HepG2 (cell line): Measurements from ENCODE around the gene GTF3C5. TPM values are rescaled to one million over a fixed set of nuclear protein-coding genes. Genes with fewer than 3 reads are reported as not detected.
A peak's percentile ranks its signal among the peaks of the same experiment; 100 is the strongest.

Experiments
- ATAC-seq: fragments of 200-7000 bp; cut with Tn5 transposase; 3 replicates; pipeline ENCODE4 v1.9.1; 2020; ENCODE audit warnings: mild to moderate bottlenecking, moderate library complexity
- BruUV-seq: library from RNA; stranded (reverse); fragments of 400-500 nt; replicated peaks from 2 replicates; lab custom pipeline; 2021; lab: Mats Ljungman, UMichigan
- CTCF ChIA-PET: fragments of 300-600 bp; formaldehyde crosslinking; extraction: SDS; loops from one replicate; lab custom pipeline; 2021; ENCODE audit warnings: low total read pairs, inconsistent platforms, low intra/inter-chr PET ratio; lab: Yijun Ruan, JAX
- POLR2A ChIA-PET: fragments of 350-600 bp; sonication (Branson Sonifier 250); formaldehyde crosslinking; loops from one replicate; lab custom pipeline; 2020; ENCODE audit warnings: antibody characterized with exemption, inconsistent platforms; lab: Yijun Ruan, JAX
- DNase-seq: peaks from one replicate; pipeline ENCODE4 v3.0.0-alpha.2; 2015; ENCODE audit warnings: low spot score
- FAIRE-seq: peaks from 3 replicates; lab custom pipeline; 2011; peaks lifted over from hg19 to GRCh38; lab: Jason Lieb, UNC
- H2AFZ ChIP-seq: one replicate; pipeline ENCODE4 v1.6.1; 2011; ENCODE audit warnings: low read length, inconsistent platforms
- H3K27ac ChIP-seq: fragments of 300-600 bp; 3 replicates; pipeline ENCODE4 v1.8.0; 2011; ENCODE audit warnings: mixed run types, mild to moderate bottlenecking, mixed read lengths, low read length, inconsistent platforms; ENCODE audit not compliant: insufficient read depth; ENCODE audit errors: extremely low read length
- H3K27me3 ChIP-seq, 2 experiments: fragments of 200-600 bp in 1 of 2; 2 replicates in 1 of 2; 3 replicates in 1 of 2; pipeline versions ENCODE4 v1.6.0 to v1.8.0; 2011; ENCODE audit warnings: low read length in 2 of 2, mild to moderate bottlenecking in 2 of 2, moderate library complexity in 2 of 2, inconsistent platforms in 1 of 2; ENCODE audit not compliant: insufficient read depth in 2 of 2, control insufficient read depth in 1 of 2
- H3K36me3 ChIP-seq, 2 experiments: fragments of 200-600 bp in 1 of 2; replicated peaks in 1 of 2; 2 replicates in 1 of 2; 3 replicates in 1 of 2; pipeline versions ENCODE4 v1.5.1 to v1.8.0; 2011; ENCODE audit warnings: low read length in 2 of 2, inconsistent platforms in 1 of 2; ENCODE audit not compliant: insufficient read depth in 2 of 2, control insufficient read depth in 1 of 2
- H3K4me1 ChIP-seq: 2 replicates; pipeline ENCODE4 v1.5.1; 2012; ENCODE audit warnings: low read length, inconsistent platforms; ENCODE audit not compliant: insufficient read depth
- H3K4me2 ChIP-seq: 2 replicates; pipeline ENCODE4 v1.6.0; 2011; ENCODE audit warnings: low read depth, low read length, inconsistent platforms
- H3K4me3 ChIP-seq, 3 experiments: fragments of 200-600 bp in 1 of 3; sonication (generic), shearing (Covaris generic) in 1 of 3; replicated peaks in 1 of 3; 2 replicates each; pipeline ENCODE4 v1.5.1; 2011 to 2016; ENCODE audit warnings: low read length in 3 of 3, inconsistent platforms in 2 of 3, low read depth in 2 of 3, mild to moderate bottlenecking in 2 of 3, control low read depth in 1 of 3, mixed read lengths in 1 of 3; ENCODE audit not compliant: insufficient read depth in 1 of 3
- H3K79me2 ChIP-seq: one replicate; pipeline ENCODE4 v1.6.1; 2011; ENCODE audit warnings: low read length, inconsistent platforms; ENCODE audit not compliant: insufficient read depth
- H3K9ac ChIP-seq: 2 replicates; pipeline ENCODE4 v1.6.0; 2011; ENCODE audit warnings: mild to moderate bottlenecking, low read depth, low read length, inconsistent platforms; ENCODE audit not compliant: insufficient read depth
- H3K9me3 ChIP-seq: 2 replicates; pipeline ENCODE4 v1.5.1; 2012; ENCODE audit warnings: mild to moderate bottlenecking, low read length
- H4K20me1 ChIP-seq: 2 replicates; pipeline ENCODE4 v1.6.0; 2011; ENCODE audit warnings: inconsistent platforms, mild to moderate bottlenecking, low read length, moderate library complexity; ENCODE audit not compliant: insufficient read depth
- CREB3 ChIP-seq: sonication (generic); formaldehyde crosslinking; IDR thresholded peaks from 2 replicates; pipeline ENCODE4 v1.5.0; 2020; ENCODE audit warnings: missing genetic modification reagents
- GRHL1 ChIP-seq: sonication (generic); formaldehyde crosslinking; conservative IDR thresholded peaks from 2 replicates; pipeline ENCODE4 v1.8.0; 2022; ENCODE audit warnings: missing genetic modification reagents
- HNF4A ChIP-seq: sonication (generic); formaldehyde crosslinking; IDR thresholded peaks from 2 replicates; pipeline ENCODE4 v1.4.0; 2020; ENCODE audit warnings: missing genetic modification reagents
- SNAI1 ChIP-seq: sonication (generic); formaldehyde crosslinking; IDR thresholded peaks from 2 replicates; pipeline ENCODE4 v1.5.0; 2020; ENCODE audit warnings: mild to moderate bottlenecking, missing genetic modification reagents, borderline replicate concordance
- TEAD3 ChIP-seq: optimal IDR thresholded peaks from 2 replicates; pipeline ENCODE3; 2016; ENCODE audit warnings: borderline replicate concordance
- TEF ChIP-seq: sonication (generic); formaldehyde crosslinking; IDR thresholded peaks from 2 replicates; pipeline ENCODE4 v1.5.0; 2020; ENCODE audit warnings: missing genetic modification reagents
- TFDP2 ChIP-seq: sonication (generic); formaldehyde crosslinking; IDR thresholded peaks from 2 replicates; pipeline ENCODE4 v1.4.0; 2020; ENCODE audit warnings: missing genetic modification reagents
- ZNF143 ChIP-seq: sonication (generic); formaldehyde crosslinking; IDR thresholded peaks from 2 replicates; pipeline ENCODE4 v1.4.0; 2020; ENCODE audit warnings: missing genetic modification reagents
- ZNF557 ChIP-seq: sonication (generic); formaldehyde crosslinking; IDR thresholded peaks from 2 replicates; pipeline ENCODE4 v1.4.0; 2020; ENCODE audit warnings: missing genetic modification reagents
- ZNF615 ChIP-seq: sonication (generic); formaldehyde crosslinking; IDR thresholded peaks from 2 replicates; pipeline ENCODE4 v1.5.0; 2020; ENCODE audit warnings: mild to moderate bottlenecking, missing genetic modification reagents, borderline replicate concordance
- ZNF878 ChIP-seq: sonication (generic); formaldehyde crosslinking; IDR thresholded peaks from 2 replicates; pipeline ENCODE4 v1.8.1; 2023; ENCODE audit warnings: mild to moderate bottlenecking, missing genetic modification reagents, moderate library complexity
- WGBS: methylation state at CpG from one replicate; pipeline ENCODE4 v1.1.6; 2017; ENCODE audit warnings: low lambda C conversion rate; 5-methylcytosine and 5-hydroxymethylcytosine counted together
- in situ Hi-C: cut with HindIII; loops from 2 replicates; pipeline ENCODE4 v1.10.0; 2017; ENCODE audit warnings: low pct_unique_long_range_greater_than_20kb; ENCODE audit not compliant: extremely low pct_ligation_motif_present
- intact Hi-C: fragments of 100-400 bp; cut with micrococcal nuclease; formaldehyde crosslinking; loops from one replicate; pipeline ENCODE4 v1.10.0; 2022; ENCODE audit not compliant: unreplicated experiment
- polyA plus RNA-seq, 8 experiments: library from polyadenylated mRNA; depleted of rRNA in 3 of 8; stranded (reverse) in 7 of 8; unstranded in 1 of 8; fragments of >200 nt; fragmentation: Illumina TruSeq in 4 of 8; extraction: Trizol in 4 of 8; gene quantifications; 2 replicates each; pipeline versions ENCODE4 v1.2.1 to v1.2.3, GENCODE V29; 2011 to 2016; ENCODE audit warnings: low read depth in 4 of 8, missing spikeins in 1 of 8, mixed read lengths in 1 of 8; ENCODE audit not compliant: insufficient read depth in 1 of 8
- total RNA-seq, 5 experiments: library from RNA; depleted of rRNA; stranded (reverse); fragments of >200 nt; fragmentation: Illumina TruSeq; extraction: Trizol; gene quantifications; 2 replicates each; pipeline ENCODE4 v1.2.3, GENCODE V29; 2016; ENCODE audit warnings: low read depth in 1 of 5

GTF3C5 gene
- total and polyA plus RNA-seq, 2 of the 13 experiments (the other 11 are each of a cell fraction or from before 2014, with no cell fraction given), result 66.9 to 92.6 TPM

GRCh38 chr9:133099726-133100505 is 69.1 kb downstream of the GTF3C5 start:
- Histone ChIP-seq H3K9ac (no peak overlapping the region), H4K20me1 (peaks cover 4% of the 10 kb centered on the region; the same call in 1 of the 2 replicates), H3K4me1 (no peaks in the 10 kb centered on the region), H2AFZ (no peak overlapping the region)
- DNase-seq (no peak), ATAC-seq (no peak)
- POLR2A ChIA-PET, result no interaction called here
- TF ChIP-seq HNF4A (peak; percentile 16; the same call in 1 of the 2 replicates), ZNF557 (no peak), TFDP2 (CRISPR knock-in tag) (no peak)
- TF ChIP-seq, all 625 proteins: peak for 1
- no peak overlapping the region for H3K4me2 ChIP-seq
- H3K4me3 ChIP-seq, result no peak overlapping the region
- CTCF ChIA-PET, result no interaction called here
- H3K36me3 ChIP-seq, result peaks cover 23 to 51% of the 10 kb centered on the region in 2 experiments; a peak in 4 of 5 replicates
- intact Hi-C loops, result no loop called here
- in situ Hi-C loops, result no loop called here
- no peaks in the 10 kb centered on the region for H3K27me3 ChIP-seq
- no peaks in the 10 kb centered on the region for H3K79me2 ChIP-seq
- TSS peak; percentile 16 for BruUV-seq
- no peak for FAIRE-seq
- 81% methylated on average over 8 of the region's 12 CpGs for WGBS
- no peaks in the 10 kb centered on the region for H3K9me3 ChIP-seq
- no peak overlapping the region for H3K27ac ChIP-seq

GRCh38 chr9:133100506-133101355 is 69.9 kb downstream of the GTF3C5 start:
- H3K4me2 ChIP-seq, result no peak overlapping the region
- in situ Hi-C loops (no loop called here), intact Hi-C loops (no loop called here)
- ATAC-seq (no peak), FAIRE-seq (no peak), DNase-seq (no peak)
- H3K27ac ChIP-seq, result no peak overlapping the region
- WGBS, result 91% methylated on average over 10 of the region's 13 CpGs
- H3K79me2 ChIP-seq, result no peaks in the 10 kb centered on the region
- BruUV-seq, result no TSS peak
- H3K9ac ChIP-seq, result no peak overlapping the region
- ChIA-PET CTCF (no interaction called here), POLR2A (no interaction called here)
- H4K20me1 ChIP-seq, result peaks cover 4% of the 10 kb centered on the region; the same call in 1 of the 2 replicates
- no peak overlapping the region for H2AFZ ChIP-seq
- no peaks in the 10 kb centered on the region for H3K9me3 ChIP-seq
- no peaks in the 10 kb centered on the region for H3K27me3 ChIP-seq
- H3K36me3 ChIP-seq, result peaks cover 23 to 51% of the 10 kb centered on the region in 2 experiments; a peak in 4 of 5 replicates
- H3K4me3 ChIP-seq, result no peak overlapping the region
- no peaks in the 10 kb centered on the region for H3K4me1 ChIP-seq
- TF ChIP-seq ZNF878 (CRISPR knock-in tag), result no peak
- no peak for TF ChIP-seq TEF (CRISPR knock-in tag)
- no peak for TF ChIP-seq ZNF143 (CRISPR knock-in tag)
- no peak for TF ChIP-seq ZNF615
- no peak for TF ChIP-seq CREB3 (CRISPR knock-in tag)
- TF ChIP-seq GRHL1, result no peak
- TF ChIP-seq TEAD3 (CRISPR knock-in tag), result no peak
- TF ChIP-seq SNAI1 (CRISPR knock-in tag), result no peak
